ENCODE measurements around the gene NAALADL2. TPM values are rescaled to one million over a fixed set of nuclear protein-coding genes. Genes with fewer than 3 reads are reported as not detected.

Gene NAALADL2
- total and polyA plus RNA-seq, 2 of the 8 experiments (the other 6 are each of a cell fraction or from before 2014, with no cell fraction given), result 0.12 to 0.22 TPM

DNA sequence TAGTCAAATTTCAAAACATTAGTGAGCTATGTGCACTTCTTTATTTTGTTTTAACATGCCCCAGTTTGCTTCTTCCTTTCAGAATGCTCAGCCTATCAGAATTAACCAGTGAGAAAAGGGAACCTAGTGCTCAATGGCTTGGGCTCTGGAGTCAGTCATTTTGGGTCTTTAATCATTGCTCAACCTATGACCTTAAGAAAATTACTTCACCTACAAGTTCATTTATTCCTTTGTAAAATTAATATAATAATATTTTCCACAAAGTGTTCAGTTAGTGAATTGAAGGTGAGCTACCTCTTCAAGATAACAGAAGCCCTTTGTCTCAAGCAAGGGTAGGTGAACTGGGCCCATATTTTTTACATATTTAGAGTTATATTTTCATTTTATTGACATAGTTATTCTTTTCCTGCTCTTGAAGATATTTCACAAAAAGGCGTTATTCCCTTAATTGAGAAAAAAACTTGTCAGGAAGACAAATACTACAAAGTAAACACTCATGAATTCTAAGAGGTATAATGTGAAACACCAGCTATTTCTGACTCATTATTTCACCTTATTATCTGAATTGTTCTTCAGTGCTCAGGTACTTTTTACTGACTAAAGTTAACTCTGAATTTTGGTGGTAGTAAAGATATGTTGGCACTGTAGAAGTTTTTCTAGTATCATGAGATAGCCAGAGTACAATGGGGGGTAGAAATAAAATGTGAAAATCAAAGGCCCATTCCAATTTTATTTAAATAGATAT, 415.5 kb downstream of the NAALADL2 start (continued):
- TF ChIP-seq CHD7 (IDR thresholded peaks at IDR 0.05; ENCODE audit: insufficient replicate concordance, low read length) (no peak), POLR2A (IDR thresholded peaks at IDR 0.05; ENCODE audit: control extremely low read depth in 1 of 2, low read depth in 2 of 2, low read length in 2 of 2) (no peak), CTBP2 (IDR thresholded peaks at IDR 0.05; ENCODE audit: borderline replicate concordance, insufficient read depth, insufficient read length, low read length) (no peak), SUZ12 (IDR thresholded peaks at IDR 0.05; ENCODE audit: low read length) (no peak), ZNF274 (IDR thresholded peaks at IDR 0.05; ENCODE audit: borderline replicate concordance, extremely low read depth, low read length) (no peak), RFX5 (IDR thresholded peaks at IDR 0.05; ENCODE audit: borderline replicate concordance, low read depth, low read length) (no peak), POU5F1 (IDR thresholded peaks at IDR 0.05; ENCODE audit: low read depth, low read length) (no peak), GTF2F1 (IDR thresholded peaks at IDR 0.05; ENCODE audit: borderline replicate concordance, low read depth, low read length) (no peak)
- TF ChIP-seq, protein P1, sequence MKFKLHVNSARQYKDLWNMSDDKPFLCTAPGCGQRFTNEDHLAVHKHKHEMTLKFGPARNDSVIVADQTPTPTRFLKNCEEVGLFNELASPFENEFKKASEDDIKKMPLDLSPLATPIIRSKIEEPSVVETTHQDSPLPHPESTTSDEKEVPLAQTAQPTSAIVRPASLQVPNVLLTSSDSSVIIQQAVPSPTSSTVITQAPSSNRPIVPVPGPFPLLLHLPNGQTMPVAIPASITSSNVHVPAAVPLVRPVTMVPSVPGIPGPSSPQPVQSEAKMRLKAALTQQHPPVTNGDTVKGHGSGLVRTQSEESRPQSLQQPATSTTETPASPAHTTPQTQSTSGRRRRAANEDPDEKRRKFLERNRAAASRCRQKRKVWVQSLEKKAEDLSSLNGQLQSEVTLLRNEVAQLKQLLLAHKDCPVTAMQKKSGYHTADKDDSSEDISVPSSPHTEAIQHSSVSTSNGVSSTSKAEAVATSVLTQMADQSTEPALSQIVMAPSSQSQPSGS (IDR thresholded peaks at IDR 0.05; ENCODE audit: low read length), result no peak
